Activated T-cell treated with anti-CD3 and anti-CD28 coated beads for 24 hours (primary cell): ENCODE data around the gene ESYT1.
"Not testable (repeated sequence)": the region's sequence is repeated elsewhere in the genome, so short reads cannot be mapped to it uniquely, and the experiment has no call there.

Experiments
- DNase-seq: peaks from one replicate; pipeline ENCODE4 v3.0.0-alpha.2; 2020; ENCODE audit warnings: low read depth

Gene ESYT1

DNA sequence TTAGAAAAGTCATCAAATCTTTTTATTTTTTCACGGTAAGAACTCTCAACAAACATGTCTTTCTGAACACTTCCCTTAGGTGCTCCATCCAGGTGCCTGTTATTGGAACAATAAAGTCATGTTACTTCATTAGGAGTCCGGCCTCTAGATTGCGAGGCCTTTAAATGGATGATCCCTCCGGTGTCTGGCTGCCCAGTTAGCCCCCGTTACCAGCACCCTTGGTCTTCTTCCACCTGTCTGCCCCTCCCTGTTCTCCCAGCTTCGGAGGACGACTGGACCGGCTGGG lies 24.3 kb upstream of the ESYT1 start:
- no peak for DNase-seq

DNA sequence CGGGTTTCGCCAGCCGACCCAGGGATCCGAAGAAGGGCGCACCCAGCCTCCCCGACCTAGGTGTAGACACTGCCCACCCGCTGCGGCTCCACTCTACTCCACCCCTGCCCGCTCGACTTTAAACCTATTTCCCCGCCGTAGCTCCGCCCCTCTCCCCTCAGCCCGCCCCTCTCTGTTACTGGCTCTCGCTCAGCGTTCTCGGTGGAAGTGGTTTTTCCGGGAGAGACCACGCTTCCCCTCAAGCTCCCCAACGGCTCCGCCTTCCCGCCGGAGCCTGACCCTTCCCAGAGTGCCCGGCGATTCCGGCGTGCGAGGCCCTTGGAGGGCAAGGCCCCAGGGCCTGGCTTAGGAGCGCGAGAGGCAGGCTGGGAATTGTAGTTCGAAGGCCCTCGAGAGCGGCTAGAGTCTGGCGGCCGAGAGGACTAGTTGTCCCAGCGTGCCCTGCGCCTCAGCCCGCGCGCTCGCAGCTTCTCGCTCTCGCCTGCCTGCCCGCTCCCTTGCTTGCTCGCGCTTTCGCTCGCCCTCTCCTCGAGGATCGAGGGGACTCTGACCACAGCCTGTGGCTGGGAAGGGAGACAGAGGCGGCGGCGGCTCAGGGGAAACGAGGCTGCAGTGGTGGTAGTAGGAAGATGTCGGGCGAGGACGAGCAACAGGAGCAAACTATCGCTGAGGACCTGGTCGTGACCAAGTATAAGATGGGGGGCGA lies 23.8 kb upstream of the ESYT1 start, which contains the start of gene PA2G4:
PA2G4 (plus strand) TSS at position 451 of the 706 bp plus-strand sequence; CDS start at position 630, 179 bp downstream.
- peak; percentile 96 for DNase-seq

DNA sequence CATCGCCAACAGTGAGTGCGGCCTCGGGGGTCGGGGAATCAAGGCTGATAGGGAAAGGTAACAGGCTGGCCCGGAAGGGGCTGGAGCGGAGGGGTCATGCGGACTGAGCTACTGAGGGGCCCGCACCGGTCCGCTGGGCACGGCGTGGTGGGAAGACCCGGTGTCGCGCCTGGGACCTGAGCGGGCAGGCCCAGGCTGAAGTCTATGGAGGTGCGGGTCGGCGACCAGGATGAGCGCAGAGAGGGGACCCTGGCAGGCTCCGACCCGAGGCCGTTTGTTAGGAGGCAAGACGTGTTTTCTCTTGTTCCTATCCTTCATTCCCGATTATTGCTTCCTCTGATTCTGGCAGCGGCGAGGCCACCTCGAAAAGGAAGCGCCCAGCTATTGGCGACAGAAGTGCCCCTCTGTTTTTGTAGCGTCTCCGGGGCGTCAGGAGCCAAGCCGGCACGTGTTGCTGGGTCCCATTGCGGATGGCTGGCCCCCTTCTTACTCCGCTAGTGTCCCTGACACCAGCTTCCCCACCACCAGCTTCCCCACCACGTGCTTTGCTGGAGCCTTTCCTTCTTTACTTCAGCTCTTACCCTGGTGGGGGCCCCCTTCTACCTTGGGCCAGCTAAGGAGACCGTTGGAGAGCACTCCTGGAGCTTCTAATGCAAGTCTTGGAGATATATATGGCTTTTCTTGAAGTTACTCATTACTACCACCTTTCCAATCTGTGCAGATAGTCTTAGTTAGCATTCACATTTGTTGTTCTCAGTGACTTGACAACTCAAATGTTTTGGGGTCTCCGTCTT lies 23.1 kb upstream of the ESYT1 start:
- DNase-seq = no peak

DNA sequence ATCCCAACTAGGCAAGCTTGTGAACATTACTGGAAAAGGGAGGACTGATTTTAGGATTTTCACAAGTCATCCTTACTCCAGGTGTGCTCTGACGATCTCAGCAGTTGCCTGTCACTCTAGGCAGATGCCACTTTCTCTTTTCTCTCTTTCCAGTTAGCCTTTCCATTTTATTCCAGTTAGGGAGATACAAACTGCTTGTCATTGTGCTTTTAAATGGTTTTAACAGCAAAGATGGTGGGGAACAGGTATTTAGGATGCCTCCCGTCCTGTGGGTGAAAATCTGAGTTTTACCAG lies 22.5 kb upstream of the ESYT1 start:
- DNase-seq = no peak

DNA sequence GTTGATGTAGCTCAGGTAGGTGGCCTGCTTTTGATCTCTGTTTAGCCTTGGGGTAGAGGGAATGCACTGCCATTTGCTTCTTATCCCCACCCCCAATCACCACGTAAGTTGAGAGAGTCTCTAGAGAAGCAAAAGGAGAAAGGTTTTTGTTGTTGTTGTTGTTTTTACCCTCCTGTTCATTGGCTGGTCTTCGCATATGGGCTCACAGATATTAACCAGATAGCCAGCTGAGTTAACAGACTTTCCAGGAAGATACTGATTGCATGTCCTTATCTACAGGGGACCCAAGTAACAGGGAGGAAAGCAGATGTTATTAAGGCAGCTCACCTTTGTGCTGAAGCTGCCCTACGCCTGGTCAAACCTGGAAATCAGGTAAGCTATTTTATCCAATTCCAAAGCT lies 20.8 kb upstream of the ESYT1 start:
- no peak for DNase-seq

DNA sequence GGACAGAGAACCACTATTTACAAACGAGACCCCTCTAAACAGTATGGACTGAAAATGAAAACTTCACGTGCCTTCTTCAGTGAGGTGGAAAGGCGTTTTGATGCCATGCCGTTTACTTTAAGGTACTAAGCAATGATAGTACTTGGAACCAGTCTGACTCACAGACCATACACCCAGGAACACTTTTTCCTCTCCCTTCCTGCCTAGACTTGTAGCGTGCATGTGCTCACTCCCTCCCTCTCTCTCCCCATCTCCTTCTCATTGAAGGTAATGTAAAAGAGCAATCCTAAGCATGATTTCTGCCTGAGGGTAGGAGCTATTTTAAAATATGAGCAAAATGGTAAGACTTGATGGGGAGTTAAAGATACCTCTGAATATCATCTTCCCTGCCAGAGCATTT lies 17.5 kb upstream of the ESYT1 start:
- no peak for DNase-seq

DNA sequence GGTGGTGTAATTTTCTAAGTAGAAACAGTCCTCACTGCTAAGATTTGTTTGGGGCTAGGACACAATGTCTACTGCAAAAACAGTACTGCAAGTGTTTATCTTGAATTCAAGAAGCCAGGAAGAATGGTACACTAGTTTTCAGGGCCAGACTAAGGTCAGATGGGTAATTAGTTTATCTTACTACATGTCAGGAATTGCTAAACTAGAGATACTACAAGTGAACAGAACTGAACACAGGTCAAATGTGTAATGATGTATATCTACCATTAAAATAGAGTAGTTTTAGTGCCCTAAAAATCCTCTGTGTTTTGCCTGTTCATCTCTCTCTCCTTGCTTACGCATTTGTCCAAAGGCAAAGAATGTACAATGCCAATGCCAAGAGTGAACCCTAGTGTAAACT lies 14.0 kb upstream of the ESYT1 start:
- no peak for DNase-seq

DNA sequence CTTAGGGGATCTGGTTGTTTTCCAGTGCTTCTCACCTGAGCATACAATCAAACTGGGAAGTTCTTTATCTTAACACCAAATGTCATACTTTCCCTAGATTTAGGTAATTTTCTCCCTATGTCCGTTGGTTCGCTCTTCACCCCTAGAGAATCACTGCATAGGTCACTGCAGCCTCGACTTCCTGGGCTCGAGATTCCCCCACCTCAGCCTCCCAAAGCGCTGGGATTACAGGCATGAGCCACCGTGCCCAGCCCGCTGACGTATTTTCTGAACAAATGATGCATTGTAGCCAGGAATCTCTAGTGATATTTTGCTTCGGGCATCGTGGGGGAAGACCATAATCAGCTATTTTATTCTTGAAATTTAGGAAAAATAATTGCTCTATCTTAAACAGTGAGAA lies 12.7 kb upstream of the ESYT1 start:
- no peak for DNase-seq

DNA sequence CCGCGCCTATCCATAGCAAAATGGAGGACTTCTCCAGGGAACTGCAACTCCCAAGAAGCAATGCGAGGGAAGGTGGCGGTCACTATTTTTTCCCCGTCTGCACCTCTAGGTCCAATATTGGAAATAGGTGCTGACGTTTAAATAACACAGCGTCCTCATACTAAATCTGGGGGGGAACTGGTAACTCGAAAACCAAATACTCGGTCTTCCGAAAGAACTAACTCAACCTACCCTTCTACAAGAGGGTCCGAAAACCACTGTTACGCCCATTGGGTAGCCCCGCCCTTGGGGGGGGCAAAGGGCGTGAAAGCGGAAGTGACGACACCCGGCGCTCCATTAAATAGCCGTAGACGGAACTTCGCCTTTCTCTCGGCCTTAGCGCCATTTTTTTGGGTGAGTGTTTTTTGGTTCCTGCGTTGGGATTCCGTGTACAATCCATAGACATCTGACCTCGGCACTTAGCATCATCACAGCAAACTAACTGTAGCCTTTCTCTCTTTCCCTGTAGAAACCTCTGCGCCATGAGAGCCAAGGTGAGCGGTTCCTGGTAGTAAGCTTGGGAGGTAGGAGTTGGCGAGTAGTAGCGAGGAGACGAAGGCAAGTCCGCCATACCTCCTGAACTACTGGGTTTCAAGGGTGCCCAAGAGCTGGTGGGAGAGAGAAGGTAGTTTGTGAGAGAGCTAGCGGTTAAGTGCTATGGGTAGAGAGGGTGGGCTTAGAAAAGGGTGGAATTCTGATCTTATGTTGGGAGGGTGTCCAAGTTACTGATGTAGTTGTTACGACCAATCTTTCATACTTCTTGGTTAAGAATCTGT lies 11.6 kb upstream of the ESYT1 start, which contains the start of gene RPL41:
RPL41 (plus strand) TSS at position 367 of the 815 bp plus-strand sequence.
- peak; percentile 93 for DNase-seq

DNA sequence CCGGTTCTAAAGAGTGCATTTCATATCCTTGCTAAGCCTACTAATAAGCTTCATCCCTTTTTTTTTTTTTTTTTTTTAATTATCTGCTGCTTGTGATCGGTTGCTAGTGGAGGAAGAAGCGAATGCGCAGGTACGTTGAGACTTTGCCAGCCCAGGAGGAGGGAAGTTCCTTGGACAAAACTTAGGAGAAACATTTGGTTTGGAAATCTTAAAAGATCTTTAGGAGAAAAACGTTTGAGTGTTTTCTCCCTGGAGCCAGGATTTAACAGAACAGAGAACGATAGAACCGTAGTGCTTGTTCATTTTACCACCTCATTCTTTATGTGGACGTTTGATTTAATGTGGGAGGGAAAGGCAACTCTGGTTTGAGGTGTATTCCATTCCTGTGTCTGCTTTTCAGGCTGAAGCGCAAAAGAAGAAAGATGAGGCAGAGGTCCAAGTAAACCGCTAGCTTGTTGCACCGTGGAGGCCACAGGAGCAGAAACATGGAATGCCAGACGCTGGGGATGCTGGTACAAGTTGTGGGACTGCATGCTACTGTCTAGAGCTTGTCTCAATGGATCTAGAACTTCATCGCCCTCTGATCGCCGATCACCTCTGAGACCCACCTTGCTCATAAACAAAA lies 10.9 kb upstream of the ESYT1 start:
- not testable (repeated sequence) for DNase-seq

DNA sequence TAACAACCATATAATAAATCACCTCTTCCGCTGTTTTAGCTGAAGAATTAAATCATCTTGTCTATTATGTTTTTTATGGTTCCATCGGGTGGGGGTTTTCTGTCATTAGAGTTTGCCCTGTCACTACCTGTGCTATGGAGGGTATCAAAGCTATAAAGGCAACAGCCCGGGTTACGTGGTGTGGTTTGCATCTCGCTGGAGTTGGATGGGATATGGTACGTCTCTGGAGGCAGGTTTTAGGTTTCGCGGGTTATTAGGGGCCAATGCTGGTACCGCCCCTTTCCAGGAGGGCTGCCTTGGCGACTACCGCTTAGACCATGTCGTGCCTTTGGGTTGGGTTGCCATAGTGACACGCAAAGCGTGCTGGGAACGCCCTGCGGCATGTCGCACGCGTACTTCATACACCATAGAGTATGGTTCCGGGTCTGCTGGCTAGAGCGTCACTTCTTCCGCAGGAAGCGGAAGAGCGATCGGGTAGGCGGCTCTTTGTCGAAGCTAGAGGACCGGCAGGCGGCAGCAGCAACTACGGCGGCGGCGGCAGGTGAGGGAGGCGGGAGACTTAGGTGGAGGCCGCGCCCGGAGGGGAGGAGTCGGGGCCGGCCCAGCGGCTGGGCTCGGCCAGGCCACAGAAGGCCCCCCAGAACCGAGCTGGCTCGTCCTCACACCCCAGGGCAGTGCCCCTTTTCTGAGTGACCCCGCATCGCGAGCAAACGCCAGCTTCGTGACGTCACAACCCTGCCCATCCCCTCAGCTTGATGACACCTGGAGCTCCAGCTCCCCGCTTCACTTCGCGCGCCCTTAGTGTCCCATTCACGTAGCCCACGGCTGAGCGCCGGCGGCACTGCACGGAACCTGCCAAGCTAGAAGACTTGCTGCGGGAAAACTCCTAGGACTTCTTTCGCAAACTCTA lies 10.0 kb upstream of the ESYT1 start, which contains the start of gene ZC3H10:
ZC3H10 (plus strand) TSS at position 489 of the 910 bp plus-strand sequence. CDS start 2,297 bp downstream, outside the sequence.
- peak; percentile 99 for DNase-seq

DNA sequence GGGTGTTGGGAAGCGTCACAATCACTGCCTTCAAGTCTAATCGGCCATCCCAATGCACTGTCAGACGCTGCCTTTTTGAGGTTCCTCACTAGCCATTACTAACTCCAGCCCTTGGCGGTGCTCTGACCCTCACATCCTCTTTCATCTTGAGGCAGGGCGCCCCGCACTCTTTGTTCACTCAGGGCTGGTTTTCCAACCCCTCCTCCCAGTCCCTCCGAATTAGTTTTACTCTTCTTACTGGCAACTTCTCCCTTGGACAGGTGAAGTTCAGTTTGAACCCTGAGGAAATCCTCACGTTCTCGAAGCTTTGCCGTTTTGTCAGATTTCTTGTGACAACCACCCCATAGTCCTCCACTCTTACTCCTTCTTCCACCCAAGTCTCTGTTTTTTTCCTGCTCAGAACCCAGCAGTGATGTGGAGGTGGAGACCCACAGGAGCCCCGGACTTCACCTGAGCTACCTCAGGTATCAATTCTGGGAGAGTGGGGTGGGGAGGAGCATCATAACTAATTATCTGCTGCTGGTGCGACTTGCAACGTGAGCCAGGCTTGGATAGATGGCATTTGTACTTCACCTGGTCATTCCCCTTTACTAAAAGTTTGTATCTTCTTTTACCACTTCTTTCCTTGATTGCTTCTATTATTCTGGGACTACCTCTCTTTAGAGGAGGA lies 9.2 kb upstream of the ESYT1 start:
- DNase-seq = no peak

DNA sequence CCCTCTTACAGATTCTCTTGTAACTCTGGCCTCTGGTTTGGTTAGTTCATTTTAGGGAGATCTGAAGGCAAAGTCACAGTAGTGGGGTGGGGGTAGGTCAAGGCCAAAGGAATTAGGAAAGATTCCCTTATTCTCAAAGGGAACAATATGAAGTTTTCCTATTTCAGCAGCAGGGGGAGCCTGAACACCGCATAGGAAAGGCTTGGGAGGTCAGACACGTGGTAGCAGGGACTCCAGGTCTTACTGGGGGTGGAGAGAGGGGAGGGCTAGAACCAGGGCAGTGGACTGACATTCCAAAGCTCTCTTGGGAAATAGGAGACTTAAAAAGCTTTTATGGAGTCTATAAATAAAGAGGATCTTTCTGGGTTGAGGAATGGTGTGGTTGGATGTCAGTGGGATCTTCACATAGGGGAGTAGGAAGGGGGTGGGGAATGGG lies 8.7 kb upstream of the ESYT1 start:
- peak; percentile 48 for DNase-seq

DNA sequence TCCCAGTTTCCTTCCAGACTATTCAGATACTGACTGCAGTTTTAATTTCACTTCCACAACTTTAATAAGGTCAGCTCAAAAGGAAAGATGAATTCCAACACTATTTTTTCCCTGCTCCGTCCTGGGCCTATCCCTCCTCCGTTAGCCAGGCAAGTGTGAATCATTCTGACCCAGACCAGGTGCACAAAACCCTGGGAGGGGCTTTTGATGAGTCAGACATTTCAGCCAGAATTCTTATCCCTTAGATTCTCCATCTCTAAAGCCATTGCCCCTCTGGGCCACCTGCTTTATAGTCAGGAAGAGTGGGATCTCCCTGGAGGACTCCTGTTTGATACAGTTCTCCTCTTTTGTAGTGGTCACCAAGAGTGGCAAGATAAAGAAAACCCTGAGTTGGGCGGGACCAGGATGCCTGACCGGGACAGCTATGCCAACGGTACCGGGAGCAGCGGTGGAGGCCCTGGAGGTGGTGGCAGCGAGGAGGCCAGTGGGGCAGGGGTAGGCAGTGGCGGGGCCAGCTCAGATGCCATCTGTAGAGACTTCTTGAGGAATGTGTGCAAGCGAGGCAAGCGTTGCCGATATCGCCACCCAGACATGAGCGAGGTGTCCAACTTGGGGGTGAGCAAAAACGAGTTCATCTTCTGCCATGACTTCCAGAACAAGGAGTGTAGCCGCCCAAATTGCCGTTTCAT lies 7.8 kb upstream of the ESYT1 start:
- no peak for DNase-seq

DNA sequence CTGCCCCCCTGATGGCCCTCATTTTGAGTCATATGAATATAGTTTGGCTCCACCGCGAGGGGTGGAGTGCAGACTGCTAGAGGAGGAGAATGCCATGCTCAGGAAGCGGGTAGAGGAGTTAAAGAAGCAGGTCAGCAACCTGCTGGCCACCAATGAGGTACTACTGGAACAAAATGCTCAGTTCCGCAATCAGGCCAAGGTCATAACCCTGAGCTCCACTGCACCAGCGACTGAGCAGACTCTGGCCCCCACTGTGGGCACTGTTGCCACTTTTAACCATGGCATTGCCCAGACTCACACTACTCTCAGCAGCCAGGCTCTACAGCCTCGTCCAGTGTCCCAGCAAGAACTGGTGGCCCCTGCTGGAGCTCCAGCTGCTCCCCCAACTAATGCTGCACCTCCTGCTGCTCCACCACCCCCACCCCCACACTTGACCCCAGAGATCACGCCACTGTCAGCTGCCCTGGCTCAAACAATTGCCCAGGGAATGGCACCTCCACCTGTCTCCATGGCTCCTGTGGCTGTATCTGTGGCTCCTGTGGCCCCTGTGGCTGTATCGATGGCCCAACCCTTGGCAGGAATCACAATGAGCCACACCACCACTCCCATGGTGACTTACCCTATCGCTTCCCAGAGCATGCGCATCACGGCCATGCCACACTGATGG lies 6.7 kb upstream of the ESYT1 start:
- DNase-seq = no peak

DNA sequence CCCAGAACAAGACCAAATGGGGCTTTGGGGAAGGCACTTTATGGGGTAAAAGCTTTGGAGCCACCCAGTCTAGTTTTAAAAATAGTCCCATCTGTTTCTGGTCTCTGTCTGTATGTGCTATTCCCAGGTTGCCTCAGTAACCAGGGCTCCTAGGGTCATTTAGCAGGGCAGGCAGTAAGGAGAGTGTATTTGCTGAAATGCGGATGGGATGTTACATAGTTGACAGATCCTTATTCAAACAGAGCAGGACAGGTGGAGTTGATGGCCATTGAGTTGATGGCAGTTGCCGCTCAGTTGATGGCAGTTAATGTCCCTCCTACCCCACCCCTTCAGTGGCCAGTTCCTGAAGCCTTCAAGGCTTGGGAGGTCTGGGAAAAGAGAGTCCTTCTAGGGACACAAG lies 5.4 kb upstream of the ESYT1 start:
- no peak for DNase-seq

DNA sequence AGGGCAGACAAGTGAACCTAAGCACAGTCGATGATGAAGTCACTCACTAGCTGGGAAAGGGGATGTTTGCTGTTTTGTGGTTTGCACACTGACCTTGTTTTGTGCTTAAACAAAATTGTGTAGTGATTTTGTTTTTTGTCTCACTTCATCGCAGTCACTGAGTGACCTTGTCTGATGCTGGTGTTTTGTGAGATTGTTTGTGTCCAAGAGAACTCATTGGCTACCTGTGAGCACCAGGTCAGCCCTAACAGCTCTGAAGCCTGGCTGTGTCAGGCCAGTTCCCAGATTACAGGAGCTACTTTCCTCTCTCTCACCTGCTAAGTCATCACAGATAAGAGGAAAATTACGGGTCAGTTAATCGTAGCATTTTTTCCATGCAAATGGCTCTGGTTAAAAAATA lies 3.9 kb upstream of the ESYT1 start:
- DNase-seq = no peak

DNA sequence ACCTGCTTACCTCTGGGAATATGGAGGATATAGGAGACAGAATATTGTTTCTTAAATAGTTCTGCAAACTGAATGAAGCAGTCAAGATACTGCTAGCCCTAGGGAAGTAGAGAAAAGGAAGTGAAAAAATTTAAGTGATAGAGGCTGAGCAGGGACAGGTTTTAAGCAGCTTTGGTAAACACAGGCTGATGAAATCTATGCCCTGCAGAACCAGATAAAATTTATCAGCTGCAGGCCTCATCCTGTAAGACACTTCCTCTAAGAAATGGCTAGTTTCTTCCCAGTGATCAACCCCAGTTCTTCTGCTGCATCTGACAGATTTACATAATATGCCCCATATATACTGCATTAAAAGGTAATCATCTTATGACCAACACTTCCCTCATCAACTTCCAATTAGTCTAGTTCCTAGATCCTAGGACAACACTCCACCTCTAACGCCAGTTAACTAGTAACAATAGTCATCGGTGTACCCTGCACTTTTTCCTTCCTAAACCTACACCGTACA lies 1.3 kb upstream of the ESYT1 start:
- no peak for DNase-seq

DNA sequence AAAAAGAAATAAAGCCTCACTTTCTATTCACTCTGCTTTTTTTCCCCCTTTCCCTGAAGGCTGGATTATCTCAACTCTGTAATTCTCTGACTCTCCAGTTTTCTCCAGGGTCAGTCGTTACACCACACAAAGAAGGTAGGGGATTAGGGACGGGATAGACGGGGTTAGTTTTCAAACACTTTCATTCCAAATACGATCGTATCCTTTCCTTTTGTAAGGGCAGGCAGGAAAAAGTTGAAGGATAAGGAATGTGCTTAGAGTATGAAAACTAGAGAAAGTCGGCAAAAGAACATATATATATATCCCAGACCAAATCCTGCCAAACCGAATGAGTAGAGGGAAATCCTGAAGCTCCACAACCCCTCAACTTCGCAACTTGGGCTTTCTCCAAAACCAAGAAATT lies 581 bp upstream of the ESYT1 start:
- no peak for DNase-seq
